WTC11 (cell line): ENCODE data around the gene PIEZO1. TPM values are rescaled to one million over a fixed set of nuclear protein-coding genes. Genes with fewer than 3 reads are reported as not detected.
A peak's percentile ranks its signal among the peaks of the same experiment; 100 is the strongest.

Experiments
- CREB1 ChIP-seq: sonication (generic); formaldehyde crosslinking; IDR thresholded peaks from 2 replicates; pipeline ENCODE4 v1.8.0; 2023; ENCODE audit warnings: mild to moderate bottlenecking, missing genetic modification reagents
- E2F5 ChIP-seq: sonication (generic); formaldehyde crosslinking; IDR thresholded peaks from 2 replicates; pipeline ENCODE4 v1.8.1; 2022; ENCODE audit warnings: mild to moderate bottlenecking, moderate library complexity, missing genetic modification reagents
- ELF4 ChIP-seq: sonication (generic); formaldehyde crosslinking; IDR thresholded peaks from 2 replicates; pipeline ENCODE4 v1.8.1; 2022; ENCODE audit warnings: low read depth, mild to moderate bottlenecking, moderate library complexity, missing genetic modification reagents
- ERG ChIP-seq: fragments of 250-450 bp; sonication (Bioruptor Pico); IDR thresholded peaks from 2 replicates; pipeline ENCODE4 v1.8.0; 2021; ENCODE audit warnings: mild to moderate bottlenecking
- GABPB1 ChIP-seq: sonication (generic); formaldehyde crosslinking; IDR thresholded peaks from 2 replicates; pipeline ENCODE4 v1.8.1; 2023; ENCODE audit warnings: mild to moderate bottlenecking, missing genetic modification reagents
- GRHL2 ChIP-seq: fragments of 250-450 bp; sonication (Bioruptor Pico); IDR thresholded peaks from 2 replicates; pipeline ENCODE4 v1.8.0; 2022; ENCODE audit warnings: mild to moderate bottlenecking, moderate library complexity; ENCODE audit not compliant: insufficient replicate concordance, severe bottlenecking
- HMGXB4 ChIP-seq: sonication (generic); formaldehyde crosslinking; IDR thresholded peaks from 2 replicates; pipeline ENCODE4 v1.8.1; 2023; ENCODE audit warnings: mild to moderate bottlenecking, moderate library complexity, missing genetic modification reagents
- MLX ChIP-seq: sonication (generic); formaldehyde crosslinking; IDR thresholded peaks from 2 replicates; pipeline ENCODE4 v1.8.1; 2023; ENCODE audit warnings: mild to moderate bottlenecking, missing genetic modification reagents, moderate library complexity
- MYBL2 ChIP-seq: sonication (generic); formaldehyde crosslinking; IDR thresholded peaks from 2 replicates; pipeline ENCODE4 v1.8.1; 2023; ENCODE audit warnings: mild to moderate bottlenecking, moderate library complexity, missing genetic modification reagents
- NFATC4 ChIP-seq: fragments of 250-450 bp; sonication (Bioruptor Pico); IDR thresholded peaks from 2 replicates; pipeline ENCODE4 v1.9.0; 2021; ENCODE audit warnings: mild to moderate bottlenecking
- NR2C2 ChIP-seq: sonication (generic); formaldehyde crosslinking; IDR thresholded peaks from 2 replicates; pipeline ENCODE4 v1.8.0; 2022; ENCODE audit warnings: mild to moderate bottlenecking, missing genetic modification reagents
- RORB ChIP-seq: fragments of 250-450 bp; sonication (Bioruptor Pico); IDR thresholded peaks from 2 replicates; pipeline ENCODE4 v1.9.0; 2021; ENCODE audit warnings: mild to moderate bottlenecking
- SMAD3 ChIP-seq: sonication (generic); formaldehyde crosslinking; IDR thresholded peaks from 2 replicates; pipeline ENCODE4 v1.8.0; 2022; ENCODE audit warnings: missing genetic modification reagents, mild to moderate bottlenecking, borderline replicate concordance
- SMAD4 ChIP-seq: sonication (generic); formaldehyde crosslinking; IDR thresholded peaks from 2 replicates; pipeline ENCODE4 v1.8.0; 2022; ENCODE audit warnings: mild to moderate bottlenecking, missing genetic modification reagents
- STAT6 ChIP-seq: sonication (generic); formaldehyde crosslinking; conservative IDR thresholded peaks from 2 replicates; pipeline ENCODE4 v1.8.1; 2023; ENCODE audit warnings: mild to moderate bottlenecking, low read depth, missing genetic modification reagents, moderate library complexity
- TCF7 ChIP-seq: sonication (generic); formaldehyde crosslinking; IDR thresholded peaks from 2 replicates; pipeline ENCODE4 v1.8.0; 2022; ENCODE audit warnings: mild to moderate bottlenecking, low read depth, missing genetic modification reagents, moderate library complexity
- TP53 ChIP-seq: sonication (generic); formaldehyde crosslinking; IDR thresholded peaks from 2 replicates; pipeline ENCODE4 v1.8.1; 2023; ENCODE audit warnings: mild to moderate bottlenecking, missing genetic modification reagents
- ZBTB43 ChIP-seq: sonication (generic); formaldehyde crosslinking; IDR thresholded peaks from 2 replicates; pipeline ENCODE4 v1.8.1; 2023; ENCODE audit warnings: mild to moderate bottlenecking, missing genetic modification reagents
- ZNF263 ChIP-seq: sonication (generic); formaldehyde crosslinking; IDR thresholded peaks from 2 replicates; pipeline ENCODE4 v1.8.1; 2022; ENCODE audit warnings: low read depth, mild to moderate bottlenecking, moderate library complexity, missing genetic modification reagents
- total RNA-seq: library from RNA; stranded (reverse); gene quantifications from 3 replicates; pipeline ENCODE4 v1.2.3, GENCODE V29; 2021

PIEZO1 gene
- total RNA-seq, 1 experiment from 2014 or later, result 71.3 TPM

GRCh38 chr16:88785106-88785924 lies at the start of gene PIEZO1 (continued):
- TF ChIP-seq ZBTB43 (0 out of 2 replicates have a peak, but pooled peaks have one; percentile 19), GRHL2 (CRISPR knock-in tag) (no peak), ERG (CRISPR knock-in tag) (no peak), RORB (CRISPR knock-in tag) (no peak), ELF4 (CRISPR knock-in tag) (0 out of 2 replicates have a peak, but pooled peaks have one; percentile 21), E2F5 (CRISPR knock-in tag) (peak; percentile 27; the same call in 1 of the 2 replicates), SMAD3 (CRISPR knock-in tag) (no peak), MYBL2 (CRISPR knock-in tag) (peak; percentile 25; the same call in 1 of the 2 replicates), SMAD4 (CRISPR knock-in tag) (no peak), CREB1 (CRISPR knock-in tag) (no peak), STAT6 (no peak), HMGXB4 (CRISPR knock-in tag) (peak; percentile 95), NFATC4 (CRISPR knock-in tag) (no peak), GABPB1 (CRISPR knock-in tag) (peak; percentile 57; the same call in 1 of the 2 replicates), MLX (no peak), TP53 (CRISPR knock-in tag) (no peak), NR2C2 (CRISPR knock-in tag) (no peak), ZNF263 (CRISPR knock-in tag) (no peak), TCF7 (no peak)
